Occipital lobe (tissue), 2 donors: ENCODE data around the gene KCMF1. TPM values are rescaled to one million over a fixed set of nuclear protein-coding genes. Genes with fewer than 3 reads are reported as not detected.

Experiments
- DNase-seq: peaks from one replicate; lab custom pipeline; 2025; lab: John Stamatoyannopoulos, UW
- total RNA-seq: library from RNA; depleted of rRNA; stranded (reverse); fragments of >200 nt; gene quantifications from one replicate; pipeline ENCODE4 v1.2.3, GENCODE V29; 2014

The KCMF1 gene
- total RNA-seq, 1 donor from 2014 or later: 48.8 TPM

DNA sequence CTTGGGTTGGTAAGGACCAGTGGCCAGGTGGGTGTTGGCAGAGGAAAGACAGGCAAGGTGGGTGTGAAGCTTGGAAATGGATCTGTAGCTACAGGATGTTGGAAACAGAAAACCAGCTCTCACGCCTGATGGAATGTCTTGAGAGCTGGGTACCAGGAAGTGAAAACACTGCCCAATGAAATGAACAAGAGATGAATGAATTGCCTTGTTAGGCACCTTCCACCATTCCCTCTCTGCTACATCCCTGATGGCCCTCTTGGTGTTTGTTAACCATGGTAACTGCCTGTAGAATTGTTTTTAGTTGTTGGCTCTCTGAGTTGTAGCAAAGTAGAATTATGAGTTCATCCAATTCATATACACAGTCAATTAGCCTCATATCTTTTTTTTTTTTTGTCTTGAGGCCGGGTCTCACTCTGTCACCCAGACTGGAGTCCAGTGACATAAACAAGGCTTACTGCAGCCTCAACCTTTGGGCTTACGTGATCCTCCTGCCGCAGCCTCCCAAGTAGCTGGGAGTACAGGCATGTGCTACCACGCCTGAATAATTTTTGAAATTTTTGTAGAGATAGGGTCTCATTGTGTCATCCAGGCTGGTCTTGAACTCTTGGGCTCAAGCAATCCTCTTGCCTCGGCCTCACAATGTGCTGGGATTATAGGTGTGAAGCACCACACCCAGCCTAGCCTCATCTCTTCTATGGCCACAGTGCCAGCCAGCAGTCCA lies 9.5 kb downstream of the KCMF1 start:
- DNase-seq: no peak

DNA sequence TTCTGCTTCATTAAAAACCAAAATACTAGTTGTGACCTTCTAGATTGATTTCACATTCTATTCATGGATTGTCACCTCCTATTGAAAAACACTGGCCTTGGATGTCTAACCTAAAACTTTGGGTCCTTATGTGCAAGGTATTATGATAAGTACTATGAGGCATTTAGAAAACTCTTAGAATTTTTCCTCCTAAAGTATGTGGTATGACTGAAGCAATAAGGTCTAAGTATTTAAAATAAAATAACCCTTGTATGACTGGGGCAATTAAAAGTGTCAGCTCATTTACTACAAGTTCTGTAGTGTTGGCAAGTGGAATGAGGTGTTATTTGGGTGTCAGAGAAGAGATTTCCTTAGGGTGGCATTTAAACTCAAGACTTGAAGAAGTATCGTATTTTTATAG lies 15.1 kb downstream of the KCMF1 start:
- no peak for DNase-seq

DNA sequence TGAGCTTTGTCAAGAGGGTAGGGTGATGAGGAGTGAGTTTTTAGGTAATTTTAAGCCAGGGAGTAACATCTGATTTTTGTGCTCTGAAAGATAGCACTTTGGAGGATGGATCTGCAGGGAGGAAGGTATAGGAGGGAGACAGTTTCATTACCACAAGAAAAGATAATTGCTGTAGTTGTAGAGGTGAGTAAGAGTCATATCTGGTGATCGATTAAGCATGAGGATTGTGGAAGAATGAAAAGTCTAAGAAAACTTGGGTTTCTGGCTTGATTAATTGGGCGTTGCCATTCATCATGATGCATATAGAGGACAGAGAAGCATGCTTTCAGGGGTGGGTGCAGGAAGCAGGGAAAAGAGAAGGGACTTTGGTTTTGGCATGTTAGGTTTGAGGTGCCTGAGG lies 18.5 kb downstream of the KCMF1 start:
- no peak for DNase-seq

DNA sequence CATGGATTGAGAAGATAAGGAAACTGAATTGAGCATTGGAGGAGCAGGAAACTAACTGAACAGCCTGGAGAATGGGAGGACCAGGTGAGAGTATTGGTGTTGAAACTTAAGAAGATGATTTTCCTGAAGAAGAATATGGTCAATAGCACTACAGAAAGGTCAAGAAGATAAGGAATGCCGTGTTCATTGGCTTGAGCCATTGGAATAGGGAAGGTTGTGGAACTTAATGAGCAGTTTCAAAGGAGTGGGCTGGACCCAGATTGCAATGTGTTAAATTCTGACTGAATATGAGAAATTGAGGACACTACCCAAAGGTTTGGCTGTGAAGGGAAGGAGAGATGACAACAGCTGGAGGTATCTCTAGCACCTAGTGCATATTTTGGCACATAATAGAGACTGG lies 19.0 kb downstream of the KCMF1 start:
- no peak for DNase-seq

DNA sequence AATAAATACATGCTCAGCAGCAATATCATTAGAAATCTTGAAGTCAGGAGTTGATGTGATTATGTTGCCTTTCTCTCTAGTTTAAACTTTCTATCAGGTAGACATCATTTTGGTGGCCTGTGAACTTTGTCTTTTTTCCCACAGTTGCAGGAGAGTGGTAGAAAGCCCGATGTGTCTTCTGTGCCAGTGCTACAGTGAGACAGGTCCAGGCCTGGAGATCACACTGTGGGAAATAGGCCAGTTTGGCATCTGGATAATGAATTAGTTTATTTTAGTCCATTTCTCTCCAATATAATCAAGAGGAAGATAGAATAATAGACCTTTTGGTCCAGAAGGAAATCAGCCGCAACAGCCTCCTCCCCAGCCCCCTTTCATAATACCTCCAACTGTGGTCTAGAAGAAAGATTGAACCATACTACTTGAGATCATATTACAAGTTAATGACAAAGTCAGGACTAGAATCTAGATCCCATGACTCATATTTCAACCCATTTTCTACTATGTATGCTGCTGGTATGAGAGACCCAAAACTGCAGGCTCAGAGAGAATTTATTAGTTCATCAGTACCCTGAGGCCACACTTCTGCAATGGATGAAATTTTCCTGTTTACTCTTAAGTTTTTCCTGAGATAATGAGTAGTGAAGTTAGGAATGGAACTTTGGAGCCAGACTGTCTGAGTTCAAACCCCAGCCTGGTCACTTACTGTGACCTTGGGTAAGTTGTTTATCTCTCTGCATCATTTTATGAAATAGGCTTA lies 20.6 kb downstream of the KCMF1 start:
- no peak for DNase-seq

DNA sequence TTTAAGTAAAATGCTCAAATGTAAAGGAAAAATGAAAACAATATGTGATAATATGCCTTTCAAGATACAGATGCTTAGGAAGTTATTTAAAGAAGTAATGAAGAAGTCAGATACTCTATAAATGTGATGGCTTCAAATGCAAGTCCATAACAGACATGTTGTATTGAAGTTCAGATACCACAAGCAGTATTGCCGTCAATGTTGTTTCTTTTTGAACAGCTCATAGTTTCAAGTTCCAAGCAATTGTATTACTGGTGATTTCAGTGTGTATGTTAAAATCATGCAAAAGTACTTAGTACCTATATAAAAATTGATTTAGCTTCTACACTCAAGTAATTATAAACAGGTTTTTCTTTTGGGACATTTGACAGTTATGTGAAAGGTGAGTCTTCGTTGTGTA lies 24.9 kb downstream of the KCMF1 start:
- DNase-seq: no peak

DNA sequence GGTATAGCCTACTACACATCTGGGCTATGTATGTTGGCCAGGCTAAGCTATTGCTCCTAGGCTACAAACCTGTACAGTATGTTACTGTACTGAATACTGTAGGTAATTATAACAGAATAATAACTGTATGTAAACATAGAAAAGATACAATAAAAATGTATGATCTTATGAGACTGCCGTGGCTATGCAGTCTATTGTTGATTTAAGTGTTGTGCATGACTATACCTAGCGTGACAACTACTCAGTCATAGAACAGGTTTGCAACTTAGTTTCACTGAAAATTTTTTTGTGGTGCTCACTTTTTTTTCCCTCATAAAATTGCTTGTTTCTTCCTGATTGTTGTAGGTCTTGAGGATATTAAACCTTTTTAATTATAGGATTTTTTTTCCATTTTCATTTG lies 25.9 kb downstream of the KCMF1 start:
- DNase-seq: no peak

DNA sequence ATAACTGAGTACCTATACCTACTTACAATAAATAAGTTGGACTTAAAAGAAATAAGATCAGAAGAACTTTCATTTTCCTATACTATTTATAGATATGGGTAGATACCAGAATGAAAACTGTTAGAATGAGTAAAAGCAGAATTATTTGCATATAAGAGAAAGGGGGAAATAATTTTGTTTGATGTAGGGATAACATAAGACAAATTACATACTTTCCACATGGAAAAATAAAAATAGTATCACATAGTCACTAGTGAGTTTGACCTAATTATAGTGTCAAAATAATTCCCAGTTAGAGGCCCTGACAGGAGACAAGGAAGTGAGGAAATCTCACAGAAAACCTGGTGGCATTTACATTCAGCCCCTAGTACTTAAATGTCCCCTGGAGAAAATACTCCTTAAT lies 28.6 kb downstream of the KCMF1 start:
- DNase-seq: no peak

DNA sequence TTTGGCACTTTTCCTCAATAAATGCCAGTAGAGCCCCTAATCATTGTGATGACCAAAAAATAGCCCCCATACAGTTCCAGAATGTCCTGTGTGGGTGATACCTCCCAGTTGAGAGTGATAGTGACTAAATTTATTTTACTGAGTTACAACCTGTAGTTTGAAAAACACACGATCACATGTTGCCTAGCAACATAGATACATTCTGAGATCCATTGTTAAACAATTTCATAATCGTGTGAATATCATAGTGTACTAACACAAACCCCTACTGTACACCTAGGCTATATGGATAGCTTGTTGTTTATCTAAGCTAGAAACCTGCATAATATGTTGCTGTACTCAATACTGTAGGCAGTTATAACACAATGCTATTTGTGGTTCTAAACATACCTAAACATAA lies 30.6 kb downstream of the KCMF1 start:
- DNase-seq: no peak

DNA sequence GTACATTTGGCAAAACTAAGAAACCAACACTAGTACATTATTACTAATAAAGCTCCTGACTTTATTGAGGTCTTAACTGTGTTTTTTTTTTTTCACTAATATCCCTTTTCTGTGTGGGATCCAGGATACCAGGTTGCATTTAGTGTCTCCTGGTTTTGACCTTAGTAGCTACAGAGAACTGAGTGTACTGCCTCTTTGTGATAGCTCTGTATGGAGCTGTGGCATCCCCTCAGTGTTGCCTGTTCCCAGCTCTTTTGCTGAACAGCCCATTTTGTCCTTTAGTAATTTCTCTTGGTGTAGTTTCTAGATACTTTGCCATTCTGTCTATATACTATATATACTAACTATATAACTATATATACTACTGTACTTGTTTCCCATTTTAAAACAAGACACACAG lies 31.6 kb downstream of the KCMF1 start:
- DNase-seq: no peak

DNA sequence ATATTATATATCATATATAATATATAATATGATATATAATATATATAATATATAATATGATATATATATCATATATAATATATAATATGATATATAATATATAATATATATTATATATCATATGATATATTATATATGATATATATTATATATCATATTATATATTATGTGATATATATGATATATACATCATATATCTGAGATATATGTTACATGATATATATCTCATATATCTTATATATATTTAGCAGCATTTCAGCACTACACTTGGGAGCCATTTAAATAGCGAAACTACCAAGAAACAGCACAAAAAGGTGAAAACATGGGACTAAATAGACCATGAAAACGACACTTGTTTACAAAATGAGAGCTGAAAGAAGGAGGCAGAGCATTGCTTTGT lies 37.3 kb downstream of the KCMF1 start:
- no peak for DNase-seq

DNA sequence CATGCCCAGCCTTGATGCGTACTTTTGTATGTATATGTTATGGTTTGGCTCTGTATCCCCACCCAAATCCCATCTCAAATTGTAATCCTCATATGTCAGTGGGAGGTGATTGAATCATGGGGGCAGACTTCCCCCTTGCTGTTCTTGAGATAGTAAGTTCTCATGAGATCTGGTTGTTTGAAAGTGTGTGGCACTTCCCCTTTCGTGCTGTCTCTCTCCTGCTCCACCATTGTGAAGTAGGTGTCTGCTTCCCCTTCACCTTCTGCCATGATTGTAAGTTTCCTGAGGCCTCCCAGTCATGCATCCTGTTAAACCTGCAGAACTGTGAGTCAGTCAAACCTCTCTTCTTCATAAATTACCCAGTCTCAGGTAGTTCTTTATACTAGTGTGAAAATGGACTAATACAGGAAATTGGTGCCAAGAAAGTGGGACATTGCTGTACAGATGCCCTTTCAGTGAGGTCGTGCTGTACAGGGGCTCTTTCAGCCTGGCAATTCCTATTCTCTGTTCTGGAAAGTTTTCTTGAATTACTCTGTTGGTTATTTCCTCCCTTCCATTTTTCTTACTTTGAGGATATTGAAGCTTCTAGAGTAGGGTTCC lies 38.2 kb downstream of the KCMF1 start:
- no peak for DNase-seq

DNA sequence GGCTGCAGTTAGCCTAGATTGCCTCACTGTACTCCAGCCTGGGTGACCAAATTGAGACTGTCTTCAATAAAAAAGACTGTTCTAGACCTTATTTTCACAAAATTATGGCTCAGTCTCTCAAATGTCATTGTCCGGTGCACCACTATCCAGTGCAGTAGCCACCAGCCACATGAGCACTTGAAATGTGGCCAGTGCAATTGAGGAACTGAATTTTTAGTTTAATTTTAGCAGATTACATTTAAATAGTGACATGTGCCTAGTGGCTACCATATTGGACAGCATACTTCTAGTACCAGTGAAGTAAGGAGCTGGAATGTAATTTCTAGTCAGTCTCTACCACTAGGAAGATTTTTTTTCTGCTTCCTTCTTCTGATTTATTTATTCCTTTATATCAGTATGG lies 39.4 kb downstream of the KCMF1 start:
- no peak for DNase-seq

DNA sequence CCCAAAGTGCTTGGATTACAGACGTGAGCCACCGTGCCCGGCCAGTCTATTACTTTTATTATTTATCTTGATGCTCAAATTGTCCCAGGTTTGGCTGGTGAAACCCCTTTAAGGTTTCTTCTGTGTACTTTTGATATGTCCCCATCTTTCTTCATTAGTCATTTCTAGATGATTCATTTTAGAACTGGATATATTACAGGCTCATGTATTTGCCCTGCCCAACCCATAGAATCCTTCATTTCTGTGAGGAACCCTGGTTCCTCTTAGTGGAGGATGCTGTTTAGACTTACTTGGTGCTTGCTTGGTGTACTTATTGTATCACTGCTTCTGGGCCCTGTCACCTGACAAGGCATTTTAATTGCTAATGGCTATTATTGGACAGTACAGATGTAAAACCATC lies 40.1 kb downstream of the KCMF1 start:
- DNase-seq: no peak

DNA sequence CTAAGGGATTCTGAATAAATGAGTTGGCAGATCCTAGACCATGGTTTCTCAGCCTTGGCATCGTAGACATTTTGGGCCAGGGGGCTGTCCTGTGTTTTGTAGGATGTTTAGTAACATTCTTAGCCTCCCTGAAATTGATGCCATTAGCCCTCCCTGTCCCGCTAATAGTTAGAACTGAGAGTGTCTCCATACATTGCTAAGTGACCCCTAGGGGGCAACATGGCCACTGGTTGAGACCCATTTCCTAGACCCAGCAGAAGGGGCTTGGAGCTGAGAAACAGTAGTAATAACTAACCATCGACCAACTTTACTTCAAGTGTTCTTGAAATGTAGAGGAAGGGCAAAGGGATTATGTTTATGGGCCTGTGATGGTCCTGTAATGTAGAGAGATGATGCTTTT lies 40.8 kb downstream of the KCMF1 start:
- DNase-seq: no peak

DNA sequence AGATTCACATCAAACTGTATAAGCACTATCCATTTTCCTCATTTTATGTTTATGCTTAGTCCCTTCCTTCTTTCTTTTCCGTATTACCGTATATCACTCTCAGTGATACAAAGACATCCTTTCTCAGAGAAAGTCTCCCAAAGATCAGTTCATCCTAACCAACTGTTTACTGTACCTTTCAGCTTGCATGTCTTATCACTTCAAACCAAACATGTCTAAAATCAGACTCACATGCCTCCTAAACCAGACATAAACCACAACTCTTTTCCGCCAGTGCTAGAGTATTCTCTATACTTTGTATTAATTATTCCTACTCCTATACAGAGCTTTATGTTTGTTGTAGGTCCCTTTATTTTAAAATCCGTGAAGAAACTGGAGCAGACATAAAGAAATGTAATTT lies 41.5 kb downstream of the KCMF1 start:
- DNase-seq: no peak

DNA sequence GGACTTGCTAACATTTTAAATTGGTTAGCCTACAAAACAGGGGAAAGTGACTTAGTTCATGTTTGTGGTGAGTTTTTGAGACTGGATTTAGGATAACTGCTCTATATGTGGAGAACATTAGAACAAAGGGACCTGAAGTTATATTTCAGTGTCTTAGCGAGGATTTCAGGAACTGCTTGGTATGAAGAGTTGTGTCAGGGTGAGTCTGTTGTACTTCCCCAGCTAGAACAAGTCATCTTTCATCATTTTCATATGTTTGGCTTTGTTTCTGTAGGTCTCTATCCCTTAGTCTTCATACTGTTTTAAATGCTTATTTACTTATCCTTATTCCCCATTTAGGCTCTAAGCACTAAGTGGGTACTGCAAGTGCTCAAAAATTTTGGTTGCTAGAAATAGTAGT lies 41.9 kb downstream of the KCMF1 start:
- no peak for DNase-seq

DNA sequence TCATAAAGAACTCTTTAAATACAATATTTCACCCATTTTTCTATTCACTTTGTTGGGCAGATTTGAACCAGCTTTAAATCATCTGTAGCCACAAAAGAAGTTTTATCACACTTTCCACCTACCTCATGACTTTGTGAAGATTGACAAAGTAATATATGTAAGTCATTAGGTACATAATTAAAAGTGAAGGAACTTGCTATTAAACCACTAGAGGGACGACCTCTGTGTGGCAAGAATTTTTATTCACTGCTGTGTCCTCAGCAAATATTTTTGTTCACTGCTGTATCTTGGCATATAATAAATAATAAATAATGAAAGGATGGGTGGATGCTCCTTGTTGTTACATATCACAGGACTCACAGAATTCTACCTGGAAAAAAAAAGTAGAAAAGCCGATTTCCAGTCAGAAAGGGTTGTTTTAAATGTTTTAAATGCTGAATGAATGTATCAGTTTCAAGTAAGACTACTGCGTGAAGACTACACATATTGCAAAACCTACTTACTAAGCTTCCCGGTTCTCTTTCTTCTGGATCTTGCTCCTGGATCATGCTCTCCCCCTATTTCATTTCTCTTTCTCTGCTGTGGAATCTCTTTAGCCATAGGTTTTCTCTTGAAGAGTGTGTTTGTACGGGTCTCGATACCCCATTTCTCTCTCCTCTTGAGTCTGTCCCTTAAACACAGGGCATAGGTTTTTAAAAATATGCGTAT lies 44.8 kb downstream of the KCMF1 start:
- no peak for DNase-seq

DNA sequence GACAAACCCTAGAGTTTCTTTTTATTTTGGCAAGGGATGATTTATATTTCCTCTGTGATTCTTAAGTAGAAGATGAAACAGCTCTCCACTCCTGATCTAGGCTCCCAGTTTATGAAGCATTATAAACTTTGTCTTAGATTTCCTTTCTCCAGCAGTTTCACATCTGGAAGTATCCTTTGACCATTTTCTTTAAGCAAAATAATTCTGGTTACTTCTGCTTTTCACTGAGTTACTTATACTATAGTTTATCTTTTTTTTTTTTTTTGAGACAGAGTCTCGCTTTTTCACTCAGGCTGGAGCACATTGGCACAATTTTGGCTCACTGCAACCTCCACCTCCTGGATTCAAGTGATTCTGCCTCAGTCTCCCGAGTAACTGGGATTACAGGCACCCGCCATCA lies 45.5 kb downstream of the KCMF1 start:
- no peak for DNase-seq

DNA sequence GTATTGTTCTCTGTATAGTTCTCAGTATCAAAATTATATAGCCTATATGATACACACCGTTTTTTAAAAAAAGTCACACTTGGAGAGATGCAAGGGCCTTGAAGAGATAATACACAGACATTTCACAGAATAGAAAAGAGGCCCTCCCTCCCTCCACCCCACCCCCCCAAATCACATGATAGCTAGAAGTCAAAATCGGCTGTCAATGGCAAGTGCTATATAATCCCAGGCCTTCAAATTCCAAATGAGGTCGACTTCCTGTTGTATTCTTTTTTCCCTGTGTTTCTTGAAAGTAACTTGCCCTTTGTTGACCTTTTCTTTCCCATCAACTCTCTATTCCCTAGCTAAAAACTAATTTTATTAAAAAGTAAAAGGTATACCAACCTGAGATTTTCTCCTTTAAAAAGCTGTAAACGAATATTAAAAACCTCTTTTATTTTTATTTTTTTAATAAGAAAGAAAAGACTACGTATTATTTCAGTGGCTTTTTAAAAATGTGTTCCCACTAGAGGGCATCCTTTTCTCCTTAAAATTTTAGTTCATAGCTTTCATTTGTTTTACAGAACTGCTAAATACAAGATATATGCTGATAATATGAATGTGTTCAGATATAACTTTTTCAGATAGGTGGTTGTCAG lies 46.6 kb downstream of the KCMF1 start:
- no peak for DNase-seq

DNA sequence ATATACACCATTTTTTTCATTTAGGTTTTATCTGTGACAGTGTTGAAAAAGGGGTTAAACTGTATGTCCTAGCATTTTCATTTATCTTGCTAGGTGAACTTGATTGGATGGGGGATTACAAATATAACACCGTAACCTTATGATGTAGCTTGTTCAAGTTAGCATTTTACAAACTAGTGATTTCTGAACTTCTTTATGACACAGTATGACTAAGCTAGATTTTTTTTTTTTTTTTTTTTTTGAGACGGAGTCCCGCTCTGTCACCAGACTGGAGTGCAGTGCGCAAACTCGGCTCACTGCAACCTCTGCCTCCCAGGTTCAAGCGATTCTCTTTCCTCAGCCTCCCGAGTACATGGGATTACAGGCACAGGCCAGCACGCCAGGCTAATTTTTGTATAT lies 47.1 kb downstream of the KCMF1 start:
- DNase-seq: no peak

DNA sequence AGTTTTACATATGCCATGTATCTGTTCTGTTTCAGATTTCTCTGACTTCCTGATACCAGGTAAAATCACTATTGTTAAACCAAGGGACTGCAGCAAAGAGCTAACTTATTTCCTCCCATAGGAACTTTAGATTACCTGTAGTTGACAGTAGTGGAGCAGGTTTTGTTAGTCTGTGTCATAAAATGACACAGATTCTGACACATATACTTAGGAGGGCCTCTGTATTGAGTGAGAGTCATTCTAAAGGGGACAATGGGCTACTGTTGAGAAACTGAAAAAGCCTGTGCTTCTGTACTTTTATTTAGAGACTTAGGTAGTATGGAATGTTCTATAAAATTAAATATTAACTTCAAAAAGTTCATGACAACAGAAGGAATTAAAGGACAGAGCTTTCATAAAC lies 48.2 kb downstream of the KCMF1 start:
- DNase-seq: no peak
